Suprapubic skin (tissue), 4 donors: Measurements from ENCODE around the gene PANX2. TPM values are rescaled to one million over a fixed set of nuclear protein-coding genes. Genes with fewer than 3 reads are reported as not detected.
"Not testable (repeated sequence)": the region's sequence is repeated elsewhere in the genome, so short reads cannot be mapped to it uniquely, and the experiment has no call there.

ENCODE experiments used
- DNase-seq, 2 donors: peaks; one replicate each; pipeline ENCODE4 v3.0.0-alpha.2; 2019; ENCODE audit warnings: low spot score in 2 of 2
- H3K27ac ChIP-seq: fragments of 200-600 bp; sonication (generic); one replicate; pipeline ENCODE4 v1.5.1; 2019
- H3K27me3 ChIP-seq: fragments of 200-600 bp; sonication (generic); one replicate; pipeline ENCODE4 v1.5.1; 2019
- H3K36me3 ChIP-seq: fragments of 200-600 bp; sonication (generic); one replicate; pipeline ENCODE4 v1.5.1; 2019
- H3K4me1 ChIP-seq: fragments of 200-600 bp; sonication (generic); one replicate; pipeline ENCODE4 v1.5.1; 2019
- H3K4me3 ChIP-seq: fragments of 200-600 bp; sonication (generic); one replicate; pipeline ENCODE4 v1.5.1; 2019; ENCODE audit warnings: mild to moderate bottlenecking
- H3K9me3 ChIP-seq: fragments of 200-600 bp; sonication (generic); one replicate; pipeline ENCODE4 v1.5.1; 2019
- CTCF ChIP-seq, 2 donors: fragments of 200-600 bp in 1 of 2; fragments of 450-650 bp in 1 of 2; sonication (generic) in 1 of 2; IDR thresholded peaks; one replicate each; pipeline ENCODE4 v1.5.1; 2016 to 2019; ENCODE audit warnings: antibody characterized with exemption in 2 of 2, mild to moderate bottlenecking in 1 of 2, moderate library complexity in 1 of 2
- EP300 ChIP-seq: sonication (generic); formaldehyde crosslinking; IDR thresholded peaks from one replicate; pipeline ENCODE4 v1.6.1; 2017; ENCODE audit warnings: antibody characterized with exemption
- POLR2A ChIP-seq, 2 donors: fragments of 450-650 bp; IDR thresholded peaks; one replicate each; pipeline ENCODE4 v1.6.1; 2017; ENCODE audit warnings: antibody characterized with exemption in 2 of 2, mild to moderate bottlenecking in 2 of 2, moderate library complexity in 2 of 2
- POLR2AphosphoS5 ChIP-seq, 3 donors: sonication (generic); formaldehyde crosslinking; IDR thresholded peaks; one replicate each; pipeline ENCODE4 v1.6.1; 2017; ENCODE audit warnings: antibody characterized with exemption in 3 of 3
- WGBS: methylation state at CpG from one replicate; pipeline ENCODE4 v1.1.5; 2018; 5-methylcytosine and 5-hydroxymethylcytosine counted together
- total RNA-seq, 4 donors: library from RNA; depleted of rRNA; stranded (reverse); fragments of >200 nt; gene quantifications; one replicate each; pipeline ENCODE4 v1.1.0, GENCODE V29; 2016

PANX2 gene
- total RNA-seq, 4 donors from 2014 or later = 1.2 to 2.8 (median 2.2) TPM

- peaks cover 6% of the 10 kb centered on the region for H3K4me1 ChIP-seq
- DNase-seq = peak in 1 of 2 donors; percentile 29
- WGBS = 96% methylated on average over 4 of the region's 4 CpGs
- TF ChIP-seq EP300 (no peak), POLR2AphosphoS5 (IDR thresholded peaks at IDR 0.05) (no peak), CTCF (IDR thresholded peaks at IDR 0.05) (no peak), POLR2A (IDR thresholded peaks at IDR 0.05) (no peak)
- no peak overlapping the region for H3K27ac ChIP-seq
- no peaks in the 10 kb centered on the region for H3K9me3 ChIP-seq
- H3K36me3 ChIP-seq = no peaks in the 10 kb centered on the region
- peaks cover 3% of the 10 kb centered on the region for H3K27me3 ChIP-seq
- no peak overlapping the region for H3K4me3 ChIP-seq
These were observed 38.6 kb upstream of the PANX2 start for GRCh38 chr22:50131894-50132293.

- no peaks in the 10 kb centered on the region for H3K9me3 ChIP-seq
- peak in 1 of 2 donors; percentile 44 for DNase-seq
- H3K27ac ChIP-seq = no peak overlapping the region
- peaks cover 3% of the 10 kb centered on the region for H3K27me3 ChIP-seq
- H3K36me3 ChIP-seq = no peaks in the 10 kb centered on the region
- WGBS = 88% methylated on average over 10 of the region's 10 CpGs
- no peak for TF ChIP-seq POLR2AphosphoS5 (IDR thresholded peaks at IDR 0.05)
- TF ChIP-seq EP300 = no peak
- no peak for TF ChIP-seq POLR2A (IDR thresholded peaks at IDR 0.05)
- TF ChIP-seq CTCF (IDR thresholded peaks at IDR 0.05) = no peak
- H3K4me1 ChIP-seq = peaks cover 6% of the 10 kb centered on the region
- no peak overlapping the region for H3K4me3 ChIP-seq
These were observed 36.0 kb upstream of the PANX2 start for GRCh38 chr22:50134481-50134880.

GRCh38 chr22:50136581-50137015 is 33.9 kb upstream of the PANX2 start:
- Histone ChIP-seq H3K27ac (no peak overlapping the region), H3K36me3 (no peaks in the 10 kb centered on the region), H3K4me1 (peaks cover 6% of the 10 kb centered on the region), H3K9me3 (no peaks in the 10 kb centered on the region), H3K4me3 (no peak overlapping the region), H3K27me3 (no peaks in the 10 kb centered on the region)
- no peak for TF ChIP-seq POLR2A (IDR thresholded peaks at IDR 0.05)
- TF ChIP-seq CTCF (IDR thresholded peaks at IDR 0.05) = no peak
- TF ChIP-seq POLR2AphosphoS5 (IDR thresholded peaks at IDR 0.05) = no peak
- no peak for TF ChIP-seq EP300
- peak in 1 of 2 donors; percentile 41 for DNase-seq
- WGBS = 63% methylated on average over 5 of the region's 5 CpGs

- H3K27ac ChIP-seq, H3K4me1 ChIP-seq, H3K9me3 ChIP-seq, H3K4me3 ChIP-seq, H3K27me3 ChIP-seq, H3K36me3 ChIP-seq: not testable (repeated sequence)
- 95% methylated on average over 9 of the region's 9 CpGs for WGBS
- DNase-seq = peak in 1 of 2 donors; percentile 6
These were observed 33.3 kb upstream of the PANX2 start for GRCh38 chr22:50137277-50137676.

GRCh38 chr22:50138041-50138440 is 32.5 kb upstream of the PANX2 start:
- H3K4me3 ChIP-seq = no peak overlapping the region
- H3K4me1 ChIP-seq = peaks cover 6% of the 10 kb centered on the region
- no peak overlapping the region for H3K27ac ChIP-seq
- WGBS = 90% methylated on average over 4 of the region's 4 CpGs
- H3K27me3 ChIP-seq = no peaks in the 10 kb centered on the region
- no peaks in the 10 kb centered on the region for H3K36me3 ChIP-seq
- TF ChIP-seq CTCF (IDR thresholded peaks at IDR 0.05) = no peak
- TF ChIP-seq POLR2A (IDR thresholded peaks at IDR 0.05) = no peak
- no peak for TF ChIP-seq POLR2AphosphoS5 (IDR thresholded peaks at IDR 0.05)
- TF ChIP-seq EP300 = no peak
- H3K9me3 ChIP-seq = no peaks in the 10 kb centered on the region
- DNase-seq = no peak

- Histone ChIP-seq H3K36me3 (no peaks in the 10 kb centered on the region), H3K4me1 (peaks cover 6% of the 10 kb centered on the region), H3K9me3 (no peaks in the 10 kb centered on the region), H3K27ac (no peak overlapping the region), H3K27me3 (peaks cover 3% of the 10 kb centered on the region), H3K4me3 (no peak overlapping the region)
- WGBS = 89% methylated on average over 9 of the region's 9 CpGs
- TF ChIP-seq POLR2A (IDR thresholded peaks at IDR 0.05) = no peak
- no peak for TF ChIP-seq CTCF (IDR thresholded peaks at IDR 0.05)
- no peak for TF ChIP-seq EP300
- no peak for TF ChIP-seq POLR2AphosphoS5 (IDR thresholded peaks at IDR 0.05)
- peak in 1 of 2 donors; percentile 6 for DNase-seq
These were observed 31.5 kb upstream of the PANX2 start for GRCh38 chr22:50138988-50139387.
